Measurements from ENCODE around the gene TRAF4. TPM values are rescaled to one million over a fixed set of nuclear protein-coding genes. Genes with fewer than 3 reads are reported as not detected.

TRAF4 gene
- polyA plus RNA-seq, 3 donors: 0.33 to 38.0 (median 1.0) TPM

- Histone ChIP-seq H3K4me2 (replicated peaks; ENCODE audit: extremely low read depth, low read length, poor library complexity, severe bottlenecking) (no peak overlapping the region), H3K4me3 (replicated peaks in 1 of 3; ENCODE audit: low read depth in 2 of 3, low read length in 3 of 3) (no peak overlapping the region), H3K36me3 (replicated peaks in 1 of 2; ENCODE audit: control insufficient read depth in 1 of 2, insufficient read depth in 2 of 2, low read length in 2 of 2) (peaks cover 44 to 56% of the 10 kb centered on the region in 2 donors), H3K27me3 (ENCODE audit: control insufficient read depth in 2 of 2, insufficient read depth in 2 of 2, low read length in 2 of 2) (no peaks in the 10 kb centered on the region), H3K4me1 (ENCODE audit: control insufficient read depth in 1 of 2, insufficient read depth in 2 of 2, low read length in 2 of 2) (no peaks in the 10 kb centered on the region), H3K9ac (ENCODE audit: insufficient read depth, low read length, poor library complexity, severe bottlenecking) (no peak overlapping the region), H4K20me1 (ENCODE audit: insufficient read depth, low read length) (peaks cover 7% of the 10 kb centered on the region), H3K27ac (ENCODE audit: low read depth in 1 of 2, low read length in 2 of 2) (no peak overlapping the region), H3K9me3 (replicated peaks in 1 of 2; ENCODE audit: control insufficient read depth in 1 of 2, insufficient read depth in 1 of 2, low read length in 2 of 2) (no peaks in the 10 kb centered on the region), H3K79me2 (ENCODE audit: insufficient read depth, low read length) (no peaks in the 10 kb centered on the region), H2AFZ (ENCODE audit: insufficient read depth, low read depth, low read length, poor library complexity, severe bottlenecking) (no peak overlapping the region)
- no peak for TF ChIP-seq CTCF (IDR thresholded peaks at IDR 0.05)
- H3K4me1 Mint-ChIP-seq: peaks cover 4% of the 10 kb centered on the region
- intact Hi-C loops (cut with micrococcal nuclease): no loop called here
- DNase-seq: no peak
- H3K36me3 Mint-ChIP-seq: peaks cover 54 to 58% of the 10 kb centered on the region in 2 donors
- no peaks in the 10 kb centered on the region for H3K9me3 Mint-ChIP-seq
- H3K27me3 Mint-ChIP-seq (ENCODE audit: low read depth in 3 of 3): peaks cover 0 to 2% (median 2%) of the 10 kb centered on the region in 3 donors
- WGBS (ENCODE audit: insufficient coverage): 73% methylated on average over 4 of the region's 5 CpGs
- H3K27ac Mint-ChIP-seq: peak overlapping the region in 5 of 7 donors; percentile 19 to 59 (median 28)
- H3K4me3 Mint-ChIP-seq: no peak overlapping the region
These were observed 38.6 kb upstream of the TRAF4 start for GRCh38 chr17:28705074-28705659.

- Mint-ChIP-seq H3K4me1 (peaks cover 8% of the 10 kb centered on the region), H3K4me3 (no peak overlapping the region), H3K36me3 (peaks cover 47 to 51% of the 10 kb centered on the region in 2 donors), H3K27me3 (ENCODE audit: low read depth in 3 of 3) (peaks cover 0 to 6% (median 2%) of the 10 kb centered on the region in 3 donors), H3K9me3 (no peaks in the 10 kb centered on the region), H3K27ac (peak overlapping the region in 4 of 7 donors; percentile 19 to 59 (median 39))
- Histone ChIP-seq H3K79me2 (ENCODE audit: insufficient read depth, low read length) (no peaks in the 10 kb centered on the region), H3K4me3 (replicated peaks in 1 of 3; ENCODE audit: low read depth in 2 of 3, low read length in 3 of 3) (no peak overlapping the region), H3K4me2 (replicated peaks; ENCODE audit: extremely low read depth, low read length, poor library complexity, severe bottlenecking) (no peak overlapping the region), H2AFZ (ENCODE audit: insufficient read depth, low read depth, low read length, poor library complexity, severe bottlenecking) (no peak overlapping the region), H4K20me1 (ENCODE audit: insufficient read depth, low read length) (peaks cover 7% of the 10 kb centered on the region), H3K27me3 (ENCODE audit: control insufficient read depth in 2 of 2, insufficient read depth in 2 of 2, low read length in 2 of 2) (no peaks in the 10 kb centered on the region), H3K27ac (ENCODE audit: low read depth in 1 of 2, low read length in 2 of 2) (no peak overlapping the region), H3K4me1 (ENCODE audit: control insufficient read depth in 1 of 2, insufficient read depth in 2 of 2, low read length in 2 of 2) (peaks cover 4% of the 10 kb centered on the region in 2 donors), H3K36me3 (replicated peaks in 1 of 2; ENCODE audit: control insufficient read depth in 1 of 2, insufficient read depth in 2 of 2, low read length in 2 of 2) (peaks cover 37 to 49% of the 10 kb centered on the region in 2 donors), H3K9me3 (replicated peaks in 1 of 2; ENCODE audit: control insufficient read depth in 1 of 2, insufficient read depth in 1 of 2, low read length in 2 of 2) (no peaks in the 10 kb centered on the region), H3K9ac (ENCODE audit: insufficient read depth, low read length, poor library complexity, severe bottlenecking) (no peak overlapping the region)
- no peak for TF ChIP-seq CTCF (IDR thresholded peaks at IDR 0.05)
- 100% methylated on average over 1 of the region's 10 CpGs for WGBS (ENCODE audit: insufficient coverage)
- intact Hi-C loops (cut with micrococcal nuclease): no loop called here
- no peak for DNase-seq
These were observed 38.0 kb upstream of the TRAF4 start for GRCh38 chr17:28705728-28706334.
